Measurements from ENCODE around the gene PCDHGC4.

PCDHGC4 gene

GRCh38 chr5:141512390-141512910 is 27.6 kb downstream of the PCDHGC4 start:
- DNase-seq (ENCODE audit: low read depth) = no peak

GRCh38 chr5:141512911-141513626 is 28.2 kb downstream of the PCDHGC4 start:
- no peak for DNase-seq (ENCODE audit: low read depth)

DNA sequence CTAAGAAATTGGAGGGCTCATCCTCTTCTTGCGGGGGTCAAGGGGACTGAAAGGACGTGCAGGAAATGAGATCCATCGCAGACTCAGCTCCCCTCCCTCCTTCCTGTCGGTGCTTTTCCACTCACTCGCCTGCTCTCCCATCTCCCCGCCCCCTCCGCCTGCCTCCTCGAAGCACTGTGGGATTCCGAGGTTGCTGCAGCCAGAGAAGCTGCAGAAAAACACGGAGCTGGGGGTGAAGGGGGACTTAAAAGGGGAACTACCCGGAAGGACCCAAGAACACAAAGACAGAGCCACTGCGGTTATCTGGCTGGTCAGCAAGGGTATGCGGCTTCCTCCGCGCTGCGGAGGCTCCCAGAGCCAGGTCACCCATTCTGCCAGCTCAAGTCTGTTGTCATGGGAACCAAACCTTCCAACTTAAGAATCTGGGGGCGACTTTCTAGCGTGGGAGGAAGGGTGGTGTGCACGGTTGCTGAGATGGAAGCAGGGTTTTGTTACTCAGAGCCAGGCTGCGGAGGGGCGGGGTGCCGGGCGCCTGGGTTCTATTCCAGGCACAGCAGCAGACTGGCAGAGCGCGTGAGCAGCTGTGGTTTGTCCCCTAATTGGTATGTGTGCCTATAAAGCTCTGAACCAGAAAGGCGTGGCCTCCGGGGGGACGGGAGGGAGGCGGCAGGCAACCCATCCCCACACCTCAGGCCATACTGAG is 28.9 kb downstream of the PCDHGC4 start:
- DNase-seq (ENCODE audit: low read depth) = peak; percentile 78

- DNase-seq (ENCODE audit: low read depth) = peak; percentile 68
These were observed 29.7 kb downstream of the PCDHGC4 start for GRCh38 chr5:141514330-141515133.

- no peak for DNase-seq (ENCODE audit: low read depth)
These were observed 30.3 kb downstream of the PCDHGC4 start for GRCh38 chr5:141515141-141515540.

GRCh38 chr5:141515946-141516671 is 31.3 kb downstream of the PCDHGC4 start:
- no peak for DNase-seq (ENCODE audit: low read depth)

DNA sequence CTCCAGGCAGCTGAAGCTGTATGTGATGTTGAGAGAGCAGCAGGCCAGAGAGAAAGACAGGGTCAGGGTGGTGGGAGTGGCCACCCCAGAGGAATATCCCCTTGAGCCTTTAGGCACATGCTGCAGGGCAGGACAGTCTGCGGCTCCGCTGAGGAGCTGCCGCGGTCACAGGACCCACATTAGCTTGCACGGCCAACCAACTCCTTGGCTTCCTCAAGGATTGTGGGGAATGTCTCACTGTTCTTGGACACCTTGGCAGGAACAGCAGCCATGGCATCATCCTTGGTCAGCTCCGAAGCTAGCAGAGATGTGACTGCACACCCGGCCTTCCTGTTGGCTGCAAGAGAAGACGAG is 31.8 kb downstream of the PCDHGC4 start:
- DNase-seq (ENCODE audit: low read depth) = no peak

DNA sequence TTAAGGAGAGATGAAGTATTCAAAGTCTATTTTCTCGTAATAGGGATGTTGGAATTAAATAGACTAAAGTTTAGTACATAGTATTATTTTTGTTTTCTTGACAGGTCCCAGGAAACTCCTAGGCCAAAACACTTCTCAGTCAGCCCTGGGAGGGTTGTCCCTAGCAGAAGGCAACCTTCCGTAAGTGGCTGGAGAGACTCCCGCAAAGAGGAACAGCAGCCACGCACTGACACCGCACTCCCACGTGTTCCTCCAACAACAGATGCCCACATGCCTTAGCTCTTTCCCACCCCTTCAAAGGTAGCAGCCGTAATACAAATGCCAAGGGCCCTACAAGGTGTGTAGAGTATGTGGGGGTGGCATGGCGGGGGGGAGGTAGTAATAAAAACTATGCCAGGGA is 32.5 kb downstream of the PCDHGC4 start:
- no peak for DNase-seq (ENCODE audit: low read depth)

DNA sequence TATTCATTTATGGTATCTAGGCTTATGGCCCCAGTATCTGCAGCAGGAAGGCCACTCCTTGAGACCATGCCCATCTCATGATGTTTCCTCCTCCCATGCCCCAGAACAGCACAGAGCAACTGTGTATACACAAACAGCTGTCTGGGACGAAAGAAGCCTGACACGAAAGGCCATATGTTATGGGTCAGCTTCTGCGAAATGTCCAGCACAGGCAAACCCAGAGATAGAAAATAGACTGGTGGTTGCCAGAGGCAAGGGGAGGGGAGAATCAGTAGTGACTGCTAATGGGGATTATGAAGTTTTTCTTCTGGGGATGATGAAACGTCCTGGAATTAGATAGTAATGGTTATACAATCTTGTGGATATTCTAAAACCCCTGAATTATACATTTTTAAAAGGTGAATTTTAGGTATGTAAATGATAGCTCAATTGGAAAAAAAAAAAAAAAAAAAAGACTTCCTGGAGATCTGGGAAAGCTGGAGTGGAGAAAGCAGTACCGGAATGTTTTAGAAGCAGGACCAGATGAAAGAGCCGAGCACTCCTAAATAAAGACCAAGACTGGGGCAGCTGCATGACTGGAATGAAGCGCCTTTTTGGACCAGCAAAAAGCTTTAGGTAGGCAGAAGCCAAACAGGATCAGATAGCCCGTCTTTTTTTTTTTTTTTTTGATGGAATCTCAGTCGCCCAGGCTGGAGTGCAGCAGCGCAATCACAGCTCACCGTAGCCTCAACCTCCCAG is 33.2 kb downstream of the PCDHGC4 start:
- DNase-seq (ENCODE audit: low read depth) = no peak

DNA sequence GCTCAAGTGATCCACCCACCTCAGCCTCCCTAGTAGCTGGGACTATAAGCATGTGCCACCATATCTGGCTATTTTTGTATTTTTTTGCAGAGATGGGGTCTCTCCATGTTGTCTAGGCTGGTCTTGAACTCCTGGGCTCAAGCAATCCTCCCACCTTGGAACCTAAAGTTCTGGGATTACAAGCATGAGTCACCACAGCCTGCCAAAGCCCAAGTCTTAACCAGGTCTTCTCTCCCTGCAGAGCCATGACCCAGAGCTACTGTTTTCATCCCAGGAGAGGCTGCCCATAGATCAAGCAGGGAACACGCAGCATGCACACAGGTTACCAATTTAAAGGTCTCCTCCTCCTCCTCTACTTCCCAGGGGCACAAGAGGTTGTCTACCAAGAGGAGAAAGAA is 33.8 kb downstream of the PCDHGC4 start:
- no peak for DNase-seq (ENCODE audit: low read depth)

DNA sequence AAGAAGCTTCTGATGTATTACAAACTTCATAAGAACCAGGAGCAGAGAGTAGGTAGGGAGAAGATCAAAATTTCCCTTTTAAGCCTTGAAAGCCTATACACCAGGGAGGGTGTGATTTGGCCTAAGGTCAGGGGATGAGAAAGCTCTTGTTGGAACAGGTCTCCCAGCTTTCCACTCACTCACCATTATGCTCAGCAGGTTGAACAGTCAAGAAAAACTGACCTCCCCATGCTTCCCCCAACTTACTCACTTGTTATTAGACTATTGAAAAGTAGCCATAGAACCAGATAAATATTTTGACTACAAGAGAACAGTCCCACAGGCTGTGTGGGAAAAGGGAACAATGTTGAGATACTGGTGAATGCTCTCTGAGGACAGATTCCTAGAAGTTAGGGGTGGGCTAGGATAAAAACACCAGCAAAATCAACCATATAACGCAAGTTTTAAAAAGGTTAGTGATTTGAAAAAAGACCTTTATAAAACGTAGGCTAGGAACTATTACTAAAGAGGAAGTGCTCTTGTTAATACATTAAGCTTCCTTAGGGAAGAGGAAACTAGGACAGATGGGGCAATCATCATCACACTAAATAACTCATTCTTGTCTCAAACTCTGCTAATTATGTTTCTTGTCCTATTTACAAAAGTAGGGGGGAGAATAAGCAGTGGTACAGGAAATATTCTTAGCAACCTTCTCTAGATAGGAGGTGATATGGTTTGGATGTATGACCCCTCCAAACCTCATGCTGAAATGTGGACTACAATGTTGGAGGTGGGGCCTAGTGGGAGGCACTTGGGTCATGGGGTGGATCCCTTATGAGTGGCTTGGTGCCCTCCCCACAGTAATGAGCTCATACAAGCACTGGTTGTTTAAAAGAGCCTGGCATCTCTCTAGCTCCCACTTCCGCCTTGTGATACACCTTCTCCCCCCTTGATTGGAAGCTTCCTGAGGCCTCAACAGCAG is 35.1 kb downstream of the PCDHGC4 start:
- DNase-seq (ENCODE audit: low read depth) = no peak

- peak; percentile 99 for DNase-seq (ENCODE audit: low read depth)
These were observed 36.5 kb downstream of the PCDHGC4 start for GRCh38 chr5:141521244-141521781.

GRCh38 chr5:141522301-141522700 is 37.5 kb downstream of the PCDHGC4 start:
- no peak for DNase-seq (ENCODE audit: low read depth)

DNA sequence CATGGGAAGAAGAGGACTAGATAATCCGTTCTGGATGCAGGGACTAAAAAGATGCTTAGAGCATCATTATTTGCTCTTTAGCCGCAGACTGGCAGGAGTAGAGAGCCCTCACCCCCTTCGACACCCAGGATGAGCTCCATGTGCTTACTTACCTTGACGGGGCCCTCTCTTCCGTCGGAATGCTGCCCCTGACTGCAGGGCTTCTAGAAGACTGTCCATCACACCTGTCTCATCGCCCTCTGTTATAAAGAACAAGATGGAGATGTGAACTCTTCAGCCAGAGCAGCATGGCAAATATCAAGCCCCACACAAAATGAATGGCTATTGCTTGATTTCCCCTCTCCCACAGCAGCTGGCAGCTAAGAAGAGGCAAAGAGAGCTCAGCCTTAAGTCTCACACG is 39.2 kb downstream of the PCDHGC4 start:
- DNase-seq (ENCODE audit: low read depth) = no peak

DNA sequence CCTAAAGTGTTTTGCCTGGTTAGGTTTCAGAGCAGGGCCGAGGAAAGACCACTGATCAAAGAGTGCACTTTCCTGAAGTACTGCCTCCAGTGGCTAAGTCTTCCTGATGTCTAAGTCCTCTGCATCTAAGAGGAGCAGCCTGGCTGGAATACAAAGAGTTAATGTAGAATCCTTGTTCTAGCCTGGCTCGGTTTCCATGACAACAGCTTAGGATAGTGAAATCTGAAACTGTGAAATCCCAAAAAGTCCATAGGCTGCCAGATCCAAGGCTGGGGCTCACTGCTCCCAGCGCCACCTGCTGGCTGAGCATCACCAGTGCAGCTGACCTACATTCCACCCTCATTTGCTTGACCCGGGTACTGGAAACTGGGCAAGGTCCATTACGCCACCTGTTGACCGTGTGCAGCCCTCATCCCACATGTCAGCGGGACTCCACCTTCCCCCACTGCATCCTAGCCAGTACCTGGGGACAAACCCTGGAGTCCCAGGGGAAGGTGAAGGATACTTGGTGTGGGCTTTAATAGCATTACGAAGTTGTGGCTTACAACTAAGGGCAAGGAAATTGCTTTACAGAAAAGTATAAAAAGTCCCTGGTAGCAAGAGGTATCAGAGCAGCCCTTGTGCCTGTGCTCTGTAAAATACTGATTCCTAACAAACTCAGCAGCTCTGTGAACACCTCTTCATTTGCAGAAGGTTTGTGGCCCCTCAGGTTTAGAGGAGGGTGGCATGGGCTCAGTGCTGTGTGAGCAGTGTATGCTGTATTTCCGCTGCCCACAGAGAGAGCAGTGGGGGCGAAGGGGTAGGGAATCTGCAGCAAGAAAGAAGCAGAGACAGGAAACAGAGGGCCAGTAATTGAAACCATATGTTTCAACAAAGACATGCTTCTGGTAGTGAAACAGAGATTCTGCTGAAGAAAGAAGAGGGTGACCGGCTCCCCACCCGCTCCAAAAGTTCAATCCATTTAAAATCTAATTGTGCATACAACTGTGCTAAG is 40.1 kb downstream of the PCDHGC4 start:
- peak; percentile 88 for DNase-seq (ENCODE audit: low read depth)

DNA sequence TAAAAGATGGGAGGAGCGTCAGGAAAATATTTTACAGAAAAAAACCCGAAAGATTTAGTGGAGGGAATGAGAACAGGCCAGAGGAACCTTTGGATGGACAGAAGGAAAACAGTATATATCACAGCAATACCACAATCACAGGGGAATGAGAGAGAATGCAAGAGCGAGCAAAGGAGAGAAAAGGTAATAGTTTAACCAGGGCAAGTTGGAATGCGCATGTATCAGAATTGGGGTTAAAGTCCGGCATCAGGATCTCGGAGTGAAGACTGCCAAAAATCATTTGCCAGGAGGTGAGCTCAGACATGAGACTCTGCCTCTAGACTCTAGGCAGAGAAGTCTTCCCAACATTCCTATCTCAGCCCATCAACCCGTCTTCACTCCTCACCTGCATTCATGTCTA is 40.8 kb downstream of the PCDHGC4 start:
- no peak for DNase-seq (ENCODE audit: low read depth)

GRCh38 chr5:141527426-141527825 is 42.6 kb downstream of the PCDHGC4 start:
- no peak for DNase-seq (ENCODE audit: low read depth)

- no peak for DNase-seq (ENCODE audit: low read depth)
These were observed 43.6 kb downstream of the PCDHGC4 start for GRCh38 chr5:141528291-141528984.

Measured in GM04503 (cell line).